H1 (cell line): ENCODE results near the gene LRBA. TPM values are rescaled to one million over a fixed set of nuclear protein-coding genes. Genes with fewer than 3 reads are reported as not detected.

ENCODE experiments used
- CTCF ChIA-PET: fragments of 300-600 bp; sonication (Branson Sonifier 250); formaldehyde crosslinking; loops from one replicate; lab custom pipeline; 2021; ENCODE audit not compliant: partially characterized antibody; lab: Charles Lee
- POLR2A ChIA-PET: fragments of 300-600 bp; sonication (Branson Sonifier 250); formaldehyde crosslinking; loops from one replicate; lab custom pipeline; 2021; ENCODE audit warnings: inconsistent platforms; ENCODE audit not compliant: partially characterized antibody; lab: Charles Lee
- DNase-seq, 2 experiments: peaks; one replicate each; pipeline versions ENCODE4 v3.0.0 to v3.0.0-alpha.2; 2010 to 2022; ENCODE audit warnings: low spot score in 2 of 2, low read depth in 1 of 2, mixed read lengths in 1 of 2
- FAIRE-seq: peaks from 2 replicates; lab custom pipeline; 2011; peaks lifted over from hg19 to GRCh38; lab: Jason Lieb, UNC
- H2AFZ ChIP-seq: 2 replicates; pipeline ENCODE4 v1.8.1; 2012; ENCODE audit warnings: low read length, inconsistent platforms
- H2AK5ac ChIP-seq: 2 replicates; pipeline ENCODE4 v1.6.1; 2013; ENCODE audit warnings: low read depth, low read length
- H2BK120ac ChIP-seq: replicated peaks from 2 replicates; pipeline ENCODE3; 2013; ENCODE audit warnings: low read depth, low read length, inconsistent platforms
- H2BK12ac ChIP-seq: 2 replicates; pipeline ENCODE4 v1.6.1; 2013; ENCODE audit warnings: low read depth, low read length
- H2BK15ac ChIP-seq: 2 replicates; pipeline ENCODE4 v1.6.1; 2013; ENCODE audit warnings: low read length
- H2BK20ac ChIP-seq: 2 replicates; pipeline ENCODE4 v1.6.1; 2013; ENCODE audit warnings: low read length
- H2BK5ac ChIP-seq: 2 replicates; pipeline ENCODE4 v1.6.1; 2013; ENCODE audit warnings: low read depth, low read length
- H3K14ac ChIP-seq: 2 replicates; pipeline ENCODE4 v1.6.1; 2013; ENCODE audit warnings: inconsistent platforms; ENCODE audit not compliant: insufficient read length
- H3K18ac ChIP-seq: 2 replicates; pipeline ENCODE4 v1.6.1; 2013; ENCODE audit warnings: low read length; ENCODE audit errors: extremely low read depth
- H3K23ac ChIP-seq: 2 replicates; pipeline ENCODE4 v1.6.1; 2013; ENCODE audit warnings: inconsistent platforms; ENCODE audit not compliant: insufficient read length
- H3K23me2 ChIP-seq: 2 replicates; pipeline ENCODE4 v1.6.1; 2013; ENCODE audit warnings: low read depth, low read length
- H3K27ac ChIP-seq: 2 replicates; pipeline ENCODE4 v1.6.1; 2011; ENCODE audit warnings: low read depth, low read length, inconsistent platforms
- H3K27me3 ChIP-seq, 4 experiments: replicated peaks in 1 of 4; 1 replicate in 1 of 4; 2 replicates in 3 of 4; pipeline versions ENCODE4 v1.6.1 to v1.8.1; 2011 to 2013; ENCODE audit warnings: low read length in 3 of 4, mild to moderate bottlenecking in 3 of 4, inconsistent platforms in 2 of 4, mixed read lengths in 2 of 4, moderate library complexity in 1 of 4; ENCODE audit not compliant: control insufficient read depth in 3 of 4, insufficient read depth in 3 of 4; ENCODE audit errors: extremely low read depth in 1 of 4
- H3K36me3 ChIP-seq, 4 experiments: 2 replicates each; pipeline versions ENCODE4 v1.6.1 to v1.8.1; 2011 to 2013; ENCODE audit warnings: mild to moderate bottlenecking in 4 of 4, low read length in 3 of 4, moderate library complexity in 2 of 4, control low read depth in 1 of 4, inconsistent platforms in 1 of 4; ENCODE audit not compliant: insufficient read depth in 4 of 4, control insufficient read depth in 2 of 4
- H3K4ac ChIP-seq: replicated peaks from 2 replicates; pipeline ENCODE3; 2013; ENCODE audit warnings: low read length, low read depth, mixed read lengths, inconsistent platforms; ENCODE audit not compliant: insufficient read length
- H3K4me1 ChIP-seq, 4 experiments: replicated peaks in 1 of 4; 1 replicate in 1 of 4; 2 replicates in 3 of 4; pipeline versions ENCODE4 v1.6.1 to v1.8.1; 2011 to 2013; ENCODE audit warnings: low read length in 3 of 4, inconsistent platforms in 2 of 4, mixed read lengths in 1 of 4; ENCODE audit not compliant: insufficient read depth in 4 of 4, control insufficient read depth in 3 of 4
- H3K4me2 ChIP-seq, 2 experiments: 2 replicates each; pipeline versions ENCODE4 v1.6.1 to v1.8.1; 2011 to 2013; ENCODE audit warnings: low read depth in 2 of 2, low read length in 2 of 2, control low read depth in 1 of 2, inconsistent platforms in 1 of 2, mild to moderate bottlenecking in 1 of 2; ENCODE audit not compliant: insufficient read depth in 1 of 2
- H3K4me3 ChIP-seq, 4 experiments: fragments of 200-600, 300-600 bp in 1 of 4; sonication (generic), shearing (Covaris generic), sonication (Bioruptor Twin) in 1 of 4; 2 replicates each; pipeline versions ENCODE4 v1.5.1 to v1.8.1; 2011 to 2016; ENCODE audit warnings: low read length in 4 of 4, low read depth in 3 of 4, control low read depth in 2 of 4, inconsistent platforms in 2 of 4, mild to moderate bottlenecking in 2 of 4, mixed read lengths in 1 of 4, moderate library complexity in 1 of 4; ENCODE audit not compliant: insufficient read depth in 2 of 4; ENCODE audit errors: extremely low read depth in 1 of 4
- H3K56ac ChIP-seq: replicated peaks from 2 replicates; pipeline ENCODE3; 2013; ENCODE audit warnings: low read depth, mild to moderate bottlenecking, mixed read lengths, low read length, inconsistent platforms; ENCODE audit not compliant: insufficient read length
- H3K79me1 ChIP-seq: 2 replicates; pipeline ENCODE4 v1.6.1; 2013; ENCODE audit warnings: low read depth, low read length, control low read depth
- H3K79me2 ChIP-seq, 2 experiments: 2 replicates each; pipeline versions ENCODE4 v1.6.1 to v1.8.1; 2012 to 2013; ENCODE audit warnings: low read length in 2 of 2, mild to moderate bottlenecking in 2 of 2, inconsistent platforms in 1 of 2; ENCODE audit not compliant: insufficient read depth in 2 of 2, control insufficient read depth in 1 of 2
- H3K9ac ChIP-seq, 4 experiments: replicated peaks in 1 of 4; 1 replicate in 1 of 4; 2 replicates in 3 of 4; pipeline versions ENCODE4 v1.6.1 to v1.8.1; 2011 to 2013; ENCODE audit warnings: low read depth in 3 of 4, low read length in 3 of 4, control low read depth in 2 of 4, mild to moderate bottlenecking in 2 of 4, moderate library complexity in 2 of 4, inconsistent platforms in 1 of 4; ENCODE audit errors: extremely low read depth in 1 of 4
- H3K9me3 ChIP-seq, 2 experiments: 2 replicates each; pipeline versions ENCODE4 v1.6.1 to v1.8.1; 2012 to 2013; ENCODE audit warnings: mild to moderate bottlenecking in 2 of 2, moderate library complexity in 2 of 2, control low read depth in 1 of 2, inconsistent platforms in 1 of 2, low read depth in 1 of 2, low read length in 1 of 2, mixed read lengths in 1 of 2; ENCODE audit not compliant: insufficient read depth in 2 of 2
- H4K20me1 ChIP-seq, 2 experiments: replicated peaks in 1 of 2; 2 replicates each; pipeline versions ENCODE3 to v1.8.1; 2011 to 2013; ENCODE audit warnings: inconsistent platforms in 2 of 2, low read length in 2 of 2, mild to moderate bottlenecking in 1 of 2; ENCODE audit not compliant: insufficient read depth in 2 of 2, control insufficient read depth in 1 of 2
- H4K5ac ChIP-seq: 2 replicates; pipeline ENCODE4 v1.6.1; 2013; ENCODE audit warnings: low read length, low read depth, mixed read lengths, inconsistent platforms; ENCODE audit not compliant: insufficient read length
- H4K8ac ChIP-seq: 2 replicates; pipeline ENCODE4 v1.8.0; 2013; ENCODE audit warnings: mild to moderate bottlenecking, moderate library complexity, low read length, inconsistent platforms; ENCODE audit not compliant: insufficient read depth; ENCODE audit errors: extremely low read depth
- H4K91ac ChIP-seq: replicated peaks from 2 replicates; pipeline ENCODE3; 2013; ENCODE audit warnings: low read length, mixed read lengths, inconsistent platforms; ENCODE audit not compliant: insufficient read length
- CEBPB ChIP-seq: IDR thresholded peaks from 2 replicates; pipeline ENCODE4 v1.6.1; 2012; ENCODE audit warnings: low read depth, low read length
- CHD1 ChIP-seq: IDR thresholded peaks from 2 replicates; pipeline ENCODE4 v1.6.1; 2012; ENCODE audit warnings: low read depth, low read length, improper control_type of control experiment
- CTCF ChIP-seq, 3 experiments: IDR thresholded peaks; 1 replicate in 2 of 3; 2 replicates in 1 of 3; pipeline versions ENCODE4 v1.5.1 to v1.6.1; 2011; ENCODE audit warnings: low read length in 3 of 3, mild to moderate bottlenecking in 3 of 3, inconsistent platforms in 2 of 3, low read depth in 1 of 3, moderate library complexity in 1 of 3; ENCODE audit not compliant: insufficient read depth in 1 of 3; ENCODE audit errors: control extremely low read depth in 1 of 3
- HDAC2 ChIP-seq, 2 experiments: fragments of 300-600 bp in 1 of 2; sonication (generic) in 1 of 2; IDR thresholded peaks; 2 replicates each; pipeline ENCODE4 v1.6.1; 2011 to 2012; ENCODE audit warnings: low read depth in 2 of 2, low read length in 2 of 2, mild to moderate bottlenecking in 2 of 2, moderate library complexity in 2 of 2, borderline replicate concordance in 1 of 2, inconsistent platforms in 1 of 2
- RNF2 ChIP-seq: fragments of 200-900, 300-1000 bp; sonication (generic); IDR thresholded peaks from 2 replicates; pipeline ENCODE4 v1.7.1; 2016; ENCODE audit warnings: borderline replicate concordance, low read depth, mild to moderate bottlenecking, antibody characterized with exemption, low read length; ENCODE audit not compliant: poor library complexity, severe bottlenecking; ENCODE audit errors: missing control alignments
- SP2 ChIP-seq: IDR thresholded peaks from 2 replicates; pipeline ENCODE4 v1.6.1; 2012; ENCODE audit warnings: mild to moderate bottlenecking, low read length, inconsistent platforms
- TAF1 ChIP-seq: IDR thresholded peaks from 2 replicates; pipeline ENCODE4 v1.6.1; 2011; ENCODE audit warnings: mild to moderate bottlenecking, low read depth, low read length
- TAF7 ChIP-seq: optimal IDR thresholded peaks from 2 replicates; pipeline ENCODE3; 2011; ENCODE audit warnings: low read depth, mild to moderate bottlenecking, inconsistent platforms, low read length, moderate library complexity, borderline replicate concordance
- TEAD4 ChIP-seq: IDR thresholded peaks from 2 replicates; pipeline ENCODE4 v1.6.1; 2012; ENCODE audit warnings: low read depth, low read length, inconsistent platforms, mixed read lengths
- WGBS, 2 experiments: shearing (Covaris generic) in 1 of 2; methylation state at CpG; one replicate each; pipeline versions ENCODE4 v1.1.6 to v1.1.7; 2013 to 2015; ENCODE audit warnings: low lambda C conversion rate in 2 of 2, mixed read lengths in 2 of 2, inconsistent platforms in 1 of 2, low coverage in 1 of 2, missing lambda C conversion rate in 1 of 2; ENCODE audit not compliant: insufficient replicate concordance in 2 of 2, insufficient coverage in 1 of 2, insufficient read length in 1 of 2; ENCODE audit errors: extremely low coverage in 1 of 2, missing lambda C conversion rate in 1 of 2; 5-methylcytosine and 5-hydroxymethylcytosine counted together
- polyA plus RNA-seq, 7 experiments: library from polyadenylated mRNA; depleted of rRNA in 3 of 7; stranded (reverse) in 5 of 7; unstranded in 2 of 7; fragments of >200 nt in 5 of 7; fragments of 200-250 nt in 2 of 7; gene quantifications; 1 replicate in 5 of 7; 2 replicates in 1 of 7; 4 replicates in 1 of 7; pipeline versions ENCODE4 v1.2.1 to v1.2.3, GENCODE V29; 2011 to 2013; ENCODE audit warnings: missing spikeins in 2 of 7, mixed read lengths in 2 of 7
- total RNA-seq: library from RNA; stranded (reverse); fragmentation: NEBNext Ultra II Directional; extraction: Animal tissue kit (Norgen Biotek cat#: 25700); gene quantifications from 2 replicates; pipeline ENCODE4 v1.2.1, GENCODE V29; 2021
- TF ChIP-seq, protein P1 (sequence below): IDR thresholded peaks from 2 replicates; pipeline ENCODE4 v1.6.1; 2012; ENCODE audit warnings: low read length, inconsistent platforms

Gene LRBA
- total and polyA plus RNA-seq, 2 of the 8 experiments (the other 6 are each of a cell fraction or from before 2014, with no cell fraction given): 54.6 to 83.2 TPM

GRCh38 chr4:150477869-150478268 lies 537.2 kb downstream of the LRBA start:
- WGBS, 2 experiments: 93% methylated on average over 1 of the region's 1 CpG; no CpG with 5 or more reads in 1 of the 2 experiments
- TF ChIP-seq CEBPB (no peak), CTCF (IDR thresholded peaks at IDR 0.05; ENCODE audit: control extremely low read depth in 1 of 3, insufficient read depth in 1 of 3, low read depth in 1 of 3, low read length in 3 of 3) (no peak), SP2 (no peak), TEAD4 (no peak), HDAC2 (IDR thresholded peaks at IDR 0.05; ENCODE audit: borderline replicate concordance in 1 of 2, low read depth in 2 of 2, low read length in 2 of 2) (no peak), TAF1 (no peak), TAF7 (no peak), CHD1 (no peak), RNF2 (no peak)
- TF ChIP-seq, protein P1, sequence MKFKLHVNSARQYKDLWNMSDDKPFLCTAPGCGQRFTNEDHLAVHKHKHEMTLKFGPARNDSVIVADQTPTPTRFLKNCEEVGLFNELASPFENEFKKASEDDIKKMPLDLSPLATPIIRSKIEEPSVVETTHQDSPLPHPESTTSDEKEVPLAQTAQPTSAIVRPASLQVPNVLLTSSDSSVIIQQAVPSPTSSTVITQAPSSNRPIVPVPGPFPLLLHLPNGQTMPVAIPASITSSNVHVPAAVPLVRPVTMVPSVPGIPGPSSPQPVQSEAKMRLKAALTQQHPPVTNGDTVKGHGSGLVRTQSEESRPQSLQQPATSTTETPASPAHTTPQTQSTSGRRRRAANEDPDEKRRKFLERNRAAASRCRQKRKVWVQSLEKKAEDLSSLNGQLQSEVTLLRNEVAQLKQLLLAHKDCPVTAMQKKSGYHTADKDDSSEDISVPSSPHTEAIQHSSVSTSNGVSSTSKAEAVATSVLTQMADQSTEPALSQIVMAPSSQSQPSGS: no peak

More at GRCh38 chr4:150477869-150478268, 537.2 kb downstream of the LRBA start:
- H3K4me3 ChIP-seq: no peak overlapping the region
- H3K18ac ChIP-seq: no peak overlapping the region
- no peaks in the 10 kb centered on the region for H3K9me3 ChIP-seq
- no peak for FAIRE-seq
- no peaks in the 10 kb centered on the region for H3K36me3 ChIP-seq
- no peaks in the 10 kb centered on the region for H3K4me1 ChIP-seq
- no peaks in the 10 kb centered on the region for H3K27me3 ChIP-seq
- H2BK120ac ChIP-seq: no peak overlapping the region
- DNase-seq: no peak
- no peak overlapping the region for H3K27ac ChIP-seq
- no peak overlapping the region for H2BK20ac ChIP-seq
- no peak overlapping the region for H3K23ac ChIP-seq
- no peak overlapping the region for H2BK12ac ChIP-seq
- H4K91ac ChIP-seq: no peak overlapping the region
- H3K56ac ChIP-seq: no peak overlapping the region
- POLR2A ChIA-PET: no interaction called here
- no peak overlapping the region for H4K5ac ChIP-seq
- H2AFZ ChIP-seq: no peak overlapping the region
- no peak overlapping the region for H3K9ac ChIP-seq
- H4K20me1 ChIP-seq: no peaks in the 10 kb centered on the region
- H3K79me2 ChIP-seq: no peaks in the 10 kb centered on the region
- no peak overlapping the region for H3K4ac ChIP-seq
- H2AK5ac ChIP-seq: no peak overlapping the region
- no peak overlapping the region for H3K4me2 ChIP-seq
- H3K14ac ChIP-seq: no peak overlapping the region
- no peaks in the 10 kb centered on the region for H3K23me2 ChIP-seq
- H3K79me1 ChIP-seq: no peaks in the 10 kb centered on the region
- H2BK15ac ChIP-seq: no peak overlapping the region
- no peak overlapping the region for H4K8ac ChIP-seq
- CTCF ChIA-PET: interaction anchor here (1.4 kb wide), 1 partner anchor 180 kb away, joined by 3 read pairs; no protein-coding TSS in a partner anchor
- no peak overlapping the region for H2BK5ac ChIP-seq
